Endometrial microvascular endothelial cells (primary cell): Measurements from ENCODE around the gene NRXN3. TPM values are rescaled to one million over a fixed set of nuclear protein-coding genes. Genes with fewer than 3 reads are reported as not detected.

Experiments used
- in situ Hi-C: cut with HindIII; loops from 2 replicates; pipeline ENCODE4 v1.10.0; 2017; ENCODE audit warnings: low sequenced_read_pairs, low pct_unique_long_range_greater_than_20kb; ENCODE audit errors: inconsistent ontology term
- total RNA-seq: library from RNA; depleted of rRNA; stranded (reverse); fragments of >200 nt; gene quantifications from one replicate; pipeline ENCODE4 v1.2.3, GENCODE V29; 2015; ENCODE audit errors: inconsistent ontology term

NRXN3 gene
- total RNA-seq, 1 donor from 2014 or later, result 0.09 TPM

DNA sequence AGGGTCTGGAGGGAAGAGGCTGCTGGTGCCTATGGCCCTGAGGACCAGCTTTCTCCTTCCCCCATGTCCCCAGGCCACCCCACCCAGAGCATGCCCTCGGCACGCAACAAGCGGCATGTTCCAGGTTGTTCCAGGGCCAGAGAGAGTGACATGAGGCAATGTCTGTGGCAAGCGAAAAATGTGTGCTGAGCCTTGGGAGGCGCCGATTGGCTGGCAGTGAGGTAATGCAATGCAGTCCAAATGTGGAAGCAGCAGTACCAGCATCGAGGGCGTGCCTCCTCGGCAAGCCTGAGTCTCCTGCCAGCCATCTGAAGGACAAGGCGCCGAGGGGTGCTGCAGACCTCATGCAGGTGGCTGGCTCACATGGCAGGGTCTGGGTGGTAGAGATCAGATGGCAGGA lies 423.8 kb downstream of the NRXN3 start:
- in situ Hi-C loops, result no loop called here

DNA sequence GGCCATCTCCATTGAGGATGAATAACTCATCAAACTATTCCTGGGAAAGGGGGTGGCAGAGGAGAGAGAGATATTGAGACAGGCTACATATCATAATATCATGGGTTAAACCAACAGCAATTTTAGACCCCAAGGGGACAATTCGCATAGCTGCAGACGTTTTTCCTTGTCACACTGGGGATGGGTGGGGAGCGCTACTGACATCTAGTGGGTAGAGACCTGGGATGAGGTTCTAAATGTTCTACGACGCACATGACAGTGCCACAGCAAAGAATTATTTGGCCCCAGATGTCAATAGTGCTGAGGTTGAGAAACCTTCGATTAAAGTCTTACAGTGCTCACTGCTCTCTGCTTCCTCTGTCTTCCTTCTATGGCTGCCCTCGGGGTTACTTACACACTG lies 425.6 kb downstream of the NRXN3 start:
- in situ Hi-C loops, result no loop called here

- in situ Hi-C loops, result no loop called here
Measured at GRCh38 chr14:78598046-78598920, 428.1 kb downstream of the NRXN3 start.

DNA sequence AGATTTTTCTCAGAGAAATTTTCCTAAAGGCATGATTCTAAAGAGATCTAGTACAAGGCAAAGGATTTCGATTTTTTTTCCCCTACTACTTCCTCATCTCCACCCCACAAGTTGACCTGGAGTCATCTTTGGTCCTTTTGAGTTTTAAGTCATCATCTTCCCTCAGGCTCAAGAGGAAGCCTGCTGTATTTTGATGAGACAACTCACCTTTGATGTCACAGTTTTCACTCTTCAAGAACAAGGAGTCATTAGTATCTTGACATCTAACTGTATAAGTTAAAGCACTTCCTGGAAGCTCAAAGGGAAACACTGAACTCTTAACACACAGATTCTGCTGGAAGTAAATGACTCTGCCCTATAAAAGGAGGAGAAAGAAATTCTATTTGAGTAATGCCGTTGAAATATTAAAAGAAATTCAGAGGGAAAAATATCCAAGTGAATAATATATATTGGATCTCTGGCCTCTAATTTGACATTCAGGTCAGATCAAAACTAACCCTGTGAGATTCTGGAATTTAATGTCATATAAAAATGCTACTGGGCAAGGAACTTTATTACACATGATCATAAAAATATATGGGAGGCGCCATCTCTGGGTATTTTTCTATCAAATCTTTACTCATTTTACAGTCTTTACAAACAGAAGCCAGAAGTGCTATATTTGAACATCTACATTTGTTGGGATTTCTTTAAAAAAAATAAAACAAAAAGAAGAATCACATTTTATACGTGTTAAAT lies 435.0 kb downstream of the NRXN3 start:
- in situ Hi-C loops, result no loop called here

DNA sequence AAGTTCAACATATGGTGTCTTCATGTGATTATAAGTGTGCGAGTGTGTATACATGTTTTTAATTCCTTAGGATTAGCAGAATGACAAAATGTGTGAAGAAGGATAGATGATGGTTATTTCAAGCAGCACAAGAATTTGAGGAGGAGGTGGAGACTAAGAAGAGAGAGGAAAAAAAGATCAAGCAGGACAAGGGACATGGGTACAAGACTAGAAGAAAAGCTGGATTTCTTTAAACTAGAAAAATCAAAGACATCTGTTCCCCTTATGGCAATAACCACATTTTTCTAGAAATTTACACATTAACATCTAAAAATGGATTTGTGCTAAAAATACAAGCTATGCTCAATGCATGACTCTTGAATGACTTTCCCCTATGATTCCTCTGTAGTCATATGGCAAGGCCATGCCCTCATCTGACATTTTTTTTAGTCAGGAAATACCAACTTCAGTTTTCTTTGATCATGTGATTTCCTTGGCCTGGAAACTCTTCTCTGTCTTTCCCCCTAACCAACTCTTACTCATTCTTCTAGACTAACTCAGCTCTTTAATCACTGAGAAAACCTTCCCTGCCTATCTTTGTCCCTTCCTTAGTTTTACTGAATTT lies 435.8 kb downstream of the NRXN3 start:
- in situ Hi-C loops, result no loop called here

GRCh38 chr14:78608998-78609787 lies 439.0 kb downstream of the NRXN3 start:
- in situ Hi-C loops, result no loop called here

- in situ Hi-C loops, result no loop called here
Measured at GRCh38 chr14:78610994-78611393, 440.8 kb downstream of the NRXN3 start.

DNA sequence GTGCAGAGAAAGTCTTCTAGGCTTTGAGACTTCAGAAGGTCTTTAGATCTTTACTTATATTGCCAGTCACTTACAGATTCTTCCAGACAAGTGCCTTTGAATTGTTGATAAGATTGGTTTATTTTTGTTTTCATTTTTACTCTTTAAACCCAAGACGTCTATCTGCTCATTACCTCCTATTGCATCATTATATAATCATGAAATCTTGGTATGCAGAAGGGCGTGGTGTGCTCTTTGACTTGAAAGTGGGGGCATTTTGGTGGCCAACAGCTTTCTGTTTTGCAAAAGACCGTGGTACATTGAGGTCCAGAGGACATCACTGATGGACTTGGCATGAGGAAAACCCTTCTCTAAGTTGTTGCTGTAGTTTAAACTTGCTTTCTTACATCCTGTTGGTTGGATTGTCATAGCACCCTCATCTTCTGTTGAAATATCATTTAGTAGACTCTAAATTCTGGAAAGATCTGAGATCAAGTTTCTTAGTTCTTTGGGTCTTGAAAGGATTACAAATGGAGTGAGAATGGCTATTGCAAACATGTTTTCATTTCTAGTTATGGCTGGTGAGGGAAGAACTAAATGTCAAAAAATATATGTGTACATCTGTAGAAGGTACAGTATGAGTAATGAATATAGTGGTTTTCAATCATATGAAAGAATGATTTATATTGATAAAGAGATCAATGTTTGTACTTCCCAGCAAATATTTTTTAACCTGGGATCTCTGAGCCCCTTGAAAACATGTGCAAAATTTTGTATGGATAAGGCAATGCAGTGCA lies 441.8 kb downstream of the NRXN3 start:
- in situ Hi-C loops, result no loop called here

- in situ Hi-C loops, result no loop called here
Measured at GRCh38 chr14:78612666-78613065, 442.5 kb downstream of the NRXN3 start.

GRCh38 chr14:78614593-78614992 lies 444.4 kb downstream of the NRXN3 start:
- in situ Hi-C loops, result no loop called here

- in situ Hi-C loops, result no loop called here
Measured at GRCh38 chr14:78617735-78618134, 447.6 kb downstream of the NRXN3 start.

DNA sequence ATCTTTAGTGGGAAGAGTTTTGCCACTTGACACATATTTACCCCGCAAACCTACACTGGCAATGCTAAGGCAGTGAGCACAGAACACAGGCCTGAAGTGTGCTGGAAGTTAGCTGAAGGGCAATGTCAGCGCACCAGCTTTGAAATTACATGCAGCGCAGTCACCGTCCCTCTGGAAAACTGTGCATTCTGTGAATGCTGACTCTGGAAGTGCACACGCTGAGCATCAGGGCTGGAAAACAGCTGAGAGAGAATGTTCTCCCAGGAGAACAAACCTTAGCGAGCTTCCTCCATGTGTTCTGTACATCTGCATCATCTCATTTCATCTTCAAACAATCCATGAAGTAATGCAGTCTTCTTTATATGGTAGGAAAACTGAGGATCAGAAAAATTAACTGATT lies 448.2 kb downstream of the NRXN3 start:
- in situ Hi-C loops, result no loop called here

DNA sequence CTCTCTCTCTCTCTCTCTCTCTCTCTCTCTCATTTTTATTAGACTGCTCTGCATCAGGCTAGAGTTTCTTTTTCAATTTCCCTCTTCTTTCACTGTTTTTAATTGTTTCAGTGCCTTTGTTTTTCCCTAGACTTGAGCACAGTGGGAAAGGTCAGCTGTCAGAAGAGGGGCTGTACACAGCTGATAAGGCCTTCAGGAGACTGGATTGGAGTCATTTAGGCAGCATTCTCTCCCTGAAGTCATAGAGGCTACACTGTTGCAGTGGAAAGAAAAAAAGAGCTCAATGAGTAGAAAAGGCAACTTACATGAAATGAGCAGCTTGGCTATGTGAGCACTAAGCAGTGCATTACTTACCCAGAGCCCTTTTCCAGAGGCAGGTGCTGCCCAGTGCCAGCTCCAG lies 456.9 kb downstream of the NRXN3 start:
- in situ Hi-C loops, result no loop called here

GRCh38 chr14:78631551-78631950 lies 461.4 kb downstream of the NRXN3 start:
- in situ Hi-C loops, result no loop called here

- in situ Hi-C loops, result no loop called here
Measured at GRCh38 chr14:78633752-78634151, 463.6 kb downstream of the NRXN3 start.

DNA sequence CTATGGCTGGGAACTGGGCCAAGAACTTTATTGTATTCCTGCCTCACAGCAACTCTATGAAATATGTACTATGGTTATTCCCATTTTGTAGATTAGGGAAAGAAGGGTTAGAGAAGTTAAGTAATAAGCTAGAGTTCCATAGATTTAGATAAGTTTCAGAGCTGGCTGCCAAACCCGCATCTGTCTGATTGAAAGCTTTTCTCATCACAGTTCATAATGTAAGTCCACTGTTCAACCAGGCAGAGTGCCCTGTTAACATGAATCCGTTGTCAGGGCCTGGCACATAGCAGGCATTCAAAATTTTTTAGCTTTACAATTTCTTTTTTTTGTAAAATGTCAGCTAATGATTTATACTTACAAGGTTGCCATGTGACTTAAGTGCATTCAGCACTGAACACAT lies 467.3 kb downstream of the NRXN3 start:
- in situ Hi-C loops, result no loop called here

DNA sequence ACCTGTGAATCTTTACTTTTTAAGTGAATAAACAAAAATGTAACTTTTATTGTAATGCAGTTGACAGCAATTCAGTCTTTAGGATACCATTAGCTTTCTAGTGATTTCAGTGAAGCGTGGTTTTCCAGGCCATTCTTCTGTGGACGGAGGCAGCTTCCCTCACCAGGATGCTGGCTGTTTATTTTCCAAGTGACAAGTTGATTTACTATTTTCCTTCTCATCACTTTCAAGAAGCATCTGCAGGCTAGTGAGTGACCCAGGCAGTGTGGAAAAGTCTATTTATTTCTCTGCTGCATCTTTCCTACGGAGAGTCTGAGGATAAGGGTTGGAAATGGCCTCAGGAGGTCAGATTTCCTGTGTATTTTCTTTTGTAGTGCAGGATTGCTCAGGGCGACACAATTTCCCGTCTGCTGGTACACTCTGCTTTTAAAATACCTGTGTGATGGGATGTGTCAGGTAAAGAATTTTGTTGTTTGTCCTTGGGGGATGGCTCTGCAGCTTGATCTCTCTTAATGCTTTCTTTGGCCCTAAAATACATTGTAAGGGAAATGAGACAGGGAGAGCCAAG lies 467.8 kb downstream of the NRXN3 start:
- in situ Hi-C loops, result no loop called here

- in situ Hi-C loops, result no loop called here
Measured at GRCh38 chr14:78638926-78639325, 468.8 kb downstream of the NRXN3 start.
